Endothelial cell of umbilical vein (primary cell): ENCODE measurements around the gene SLC11A1. TPM values are rescaled to one million over a fixed set of nuclear protein-coding genes. Genes with fewer than 3 reads are reported as not detected.

Experiments used
- BruUV-seq: library from RNA; stranded (reverse); fragments of 400-500 nt; replicated peaks from 2 replicates; lab custom pipeline; 2021; lab: Mats Ljungman, UMichigan
- CTCF ChIA-PET: fragments of 300-600, 350-600 bp; sonication (Branson Sonifier 250); formaldehyde crosslinking; loops from one replicate; lab custom pipeline; 2021; ENCODE audit warnings: antibody characterized with exemption, inconsistent platforms; lab: Charles Lee
- POLR2A ChIA-PET: fragments of 300-600, 350-600 bp; sonication (Branson Sonifier 250); formaldehyde crosslinking; loops from one replicate; lab custom pipeline; 2021; ENCODE audit warnings: antibody characterized with exemption, inconsistent platforms; lab: Charles Lee
- DNase-seq: peaks from one replicate; pipeline ENCODE4 v3.0.0-alpha.2; 2011; ENCODE audit warnings: low read depth, low spot score
- FAIRE-seq: peaks from 2 replicates; lab custom pipeline; 2011; peaks lifted over from hg19 to GRCh38; lab: Jason Lieb, UNC
- H2AFZ ChIP-seq: 2 replicates; pipeline ENCODE4 v1.6.0; 2012; ENCODE audit warnings: low read depth, low read length, control low read depth, inconsistent platforms
- H3K27ac ChIP-seq: 2 replicates; pipeline ENCODE4 v1.5.1; 2011; ENCODE audit warnings: low read depth, mild to moderate bottlenecking, control low read depth, low read length, moderate library complexity; ENCODE audit not compliant: insufficient read depth
- H3K27me3 ChIP-seq, 2 experiments: 2 replicates each; pipeline versions ENCODE4 v1.6.0 to v1.6.1; 2011; ENCODE audit warnings: low read length in 2 of 2, mixed read lengths in 1 of 2; ENCODE audit not compliant: control insufficient read depth in 2 of 2, insufficient read depth in 2 of 2
- H3K36me3 ChIP-seq, 2 experiments: 2 replicates in 1 of 2; 3 replicates in 1 of 2; pipeline ENCODE4 v1.5.1; 2011; ENCODE audit warnings: low read length in 2 of 2, mild to moderate bottlenecking in 1 of 2, moderate library complexity in 1 of 2; ENCODE audit not compliant: control insufficient read depth in 2 of 2, insufficient read depth in 2 of 2; ENCODE audit errors: extremely low read depth in 1 of 2
- H3K4me1 ChIP-seq: 3 replicates; pipeline ENCODE4 v1.5.1; 2011; ENCODE audit warnings: mild to moderate bottlenecking, low read length; ENCODE audit not compliant: control insufficient read depth, insufficient read depth; ENCODE audit errors: extremely low read depth
- H3K4me2 ChIP-seq: 2 replicates; pipeline ENCODE4 v1.6.1; 2011; ENCODE audit warnings: low read length, control low read depth, mixed read lengths; ENCODE audit not compliant: insufficient read depth
- H3K4me3 ChIP-seq, 3 experiments: fragments of 200-600 bp in 1 of 3; sonication (generic), shearing (Covaris generic) in 1 of 3; replicated peaks in 1 of 3; 2 replicates each; pipeline ENCODE4 v1.5.1; 2011 to 2016; ENCODE audit warnings: control low read depth in 3 of 3, low read length in 3 of 3, mild to moderate bottlenecking in 2 of 3, inconsistent platforms in 1 of 3, low read depth in 1 of 3, moderate library complexity in 1 of 3; ENCODE audit not compliant: insufficient read depth in 1 of 3
- H3K79me2 ChIP-seq: 2 replicates; pipeline ENCODE4 v1.6.0; 2012; ENCODE audit warnings: low read length, inconsistent platforms; ENCODE audit not compliant: control insufficient read depth, insufficient read depth
- H3K9ac ChIP-seq: replicated peaks from 2 replicates; pipeline ENCODE3; 2011; ENCODE audit warnings: low read length, control low read depth; ENCODE audit not compliant: insufficient read depth; ENCODE audit errors: extremely low read depth
- H3K9me1 ChIP-seq: replicated peaks from 3 replicates; pipeline ENCODE4 v1.6.0; 2011; ENCODE audit warnings: mild to moderate bottlenecking, low read length; ENCODE audit not compliant: control insufficient read depth, insufficient read depth; ENCODE audit errors: extremely low read depth
- H3K9me3 ChIP-seq: replicated peaks from 2 replicates; pipeline ENCODE4 v1.5.1; 2012; ENCODE audit warnings: low read length, inconsistent platforms; ENCODE audit not compliant: control insufficient read depth, insufficient read depth
- H4K20me1 ChIP-seq: replicated peaks from 2 replicates; pipeline ENCODE3; 2011; ENCODE audit warnings: mild to moderate bottlenecking, low read length; ENCODE audit not compliant: control insufficient read depth, insufficient read depth; ENCODE audit errors: extremely low read depth
- EZH2 ChIP-seq: IDR thresholded peaks from 2 replicates; pipeline ENCODE4 v1.6.1; 2012; ENCODE audit warnings: borderline replicate concordance, low read depth, mild to moderate bottlenecking, moderate library complexity, low read length, inconsistent platforms; ENCODE audit not compliant: severe bottlenecking
- FOS ChIP-seq: IDR thresholded peaks from 2 replicates; pipeline ENCODE4 v1.6.1; 2011; ENCODE audit warnings: mild to moderate bottlenecking, low read length, moderate library complexity, borderline replicate concordance; ENCODE audit not compliant: insufficient read depth
- GATA2 ChIP-seq: IDR thresholded peaks from 2 replicates; pipeline ENCODE4 v1.7.0; 2011; ENCODE audit warnings: low read depth, mild to moderate bottlenecking, moderate library complexity, mixed read lengths, low read length; ENCODE audit not compliant: insufficient read length, insufficient read depth
- JUN ChIP-seq: IDR thresholded peaks from 2 replicates; pipeline ENCODE4 v1.6.1; 2011; ENCODE audit warnings: borderline replicate concordance, low read depth; ENCODE audit not compliant: insufficient read length, insufficient read depth
- MYC ChIP-seq: IDR thresholded peaks from one replicate; pipeline ENCODE4 v1.6.1; 2011; ENCODE audit warnings: mild to moderate bottlenecking, low read depth, low read length
- POLR2A ChIP-seq: IDR thresholded peaks from 2 replicates; pipeline ENCODE4 v1.6.1; 2012; ENCODE audit warnings: low read depth, mild to moderate bottlenecking, control low read depth, low read length
- POLR2AphosphoS5 ChIP-seq: IDR thresholded peaks from 2 replicates; pipeline ENCODE4 v1.6.1; 2012; ENCODE audit warnings: low read depth, mild to moderate bottlenecking, control low read depth, low read length, moderate library complexity; ENCODE audit not compliant: insufficient read depth
- dilution Hi-C: fragments of 300-500 bp; cut with MboI; formaldehyde crosslinking; loops from one replicate; pipeline ENCODE4 v1.15.0; 2019; ENCODE audit warnings: low sequenced_read_pairs; ENCODE audit not compliant: extremely low pct_ligation_motif_present
- intact Hi-C: fragments of 100-400 bp; cut with micrococcal nuclease; formaldehyde crosslinking; loops from one replicate; pipeline ENCODE4 v1.10.0; 2022
- polyA plus RNA-seq, 4 experiments: library from polyadenylated mRNA; depleted of rRNA in 3 of 4; stranded (reverse) in 3 of 4; unstranded in 1 of 4; fragments of >200 nt; gene quantifications; 2 replicates each; pipeline versions ENCODE4 v1.2.1 to v1.2.3, GENCODE V29; 2011 to 2012; ENCODE audit warnings: missing spikeins in 1 of 4
- total RNA-seq: library from RNA; stranded (reverse); gene quantifications from 2 replicates; pipeline ENCODE4 v1.2.3, GENCODE V29; 2021
- TF ChIP-seq, protein P1 (sequence below), 2 donors: IDR thresholded peaks; 1 replicate in 1 of 2; 2 replicates in 1 of 2; pipeline ENCODE4 v1.5.1; 2011; ENCODE audit warnings: low read length in 2 of 2, mild to moderate bottlenecking in 2 of 2, moderate library complexity in 2 of 2, control low read depth in 1 of 2, inconsistent platforms in 1 of 2, low read depth in 1 of 2; ENCODE audit not compliant: insufficient read depth in 1 of 2; ENCODE audit errors: extremely low read depth in 1 of 2
- TF ChIP-seq, protein P2 (sequence below): IDR thresholded peaks from 2 replicates; pipeline ENCODE4 v1.6.1; 2011; ENCODE audit not compliant: insufficient read depth, insufficient read length

SLC11A1 gene
- total and polyA plus RNA-seq, 2 donors (not counting 3 experiments of a cell fraction or from before 2014, with no cell fraction given), result 0.03 TPM; not detected in 1

DNA sequence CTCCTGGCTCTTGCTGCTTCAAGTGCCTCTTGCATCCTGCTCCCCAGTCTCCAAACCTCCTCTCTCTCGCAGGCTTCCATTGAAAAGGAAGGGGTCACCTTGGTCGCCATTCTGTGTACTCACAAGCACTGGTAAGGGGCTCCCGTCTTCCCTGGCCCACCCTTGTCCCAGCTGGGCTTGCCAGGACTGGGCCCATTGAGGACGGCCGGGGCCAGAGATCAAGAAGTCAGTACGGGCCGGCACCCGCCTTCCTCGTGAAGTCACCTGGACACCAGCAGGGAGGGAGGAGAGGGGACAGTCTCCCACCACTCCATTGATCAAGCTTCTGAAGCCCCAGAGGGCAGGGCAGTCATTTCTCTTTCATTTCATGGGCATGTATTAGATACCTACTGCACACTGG lies 41.4 kb upstream of the SLC11A1 start:
- FAIRE-seq, result no peak
- no peaks in the 10 kb centered on the region for H3K27me3 ChIP-seq

More for the DNA sequence above, 41.4 kb upstream of the SLC11A1 start:
- ChIA-PET CTCF (interaction anchor here (1.4 kb wide), 1 partner anchor 16 kb away, joined by 4 read pairs; the partner anchor contains the start of gene CATIP), POLR2A (no interaction called here)
- no peak overlapping the region for H3K27ac ChIP-seq
- no peaks in the 10 kb centered on the region for H3K9me3 ChIP-seq
- TF ChIP-seq EZH2 (no peak), JUN (no peak), GATA2 (no peak), POLR2A (no peak), MYC (no peak), FOS (no peak), POLR2AphosphoS5 (no peak)
- TF ChIP-seq, protein P1, sequence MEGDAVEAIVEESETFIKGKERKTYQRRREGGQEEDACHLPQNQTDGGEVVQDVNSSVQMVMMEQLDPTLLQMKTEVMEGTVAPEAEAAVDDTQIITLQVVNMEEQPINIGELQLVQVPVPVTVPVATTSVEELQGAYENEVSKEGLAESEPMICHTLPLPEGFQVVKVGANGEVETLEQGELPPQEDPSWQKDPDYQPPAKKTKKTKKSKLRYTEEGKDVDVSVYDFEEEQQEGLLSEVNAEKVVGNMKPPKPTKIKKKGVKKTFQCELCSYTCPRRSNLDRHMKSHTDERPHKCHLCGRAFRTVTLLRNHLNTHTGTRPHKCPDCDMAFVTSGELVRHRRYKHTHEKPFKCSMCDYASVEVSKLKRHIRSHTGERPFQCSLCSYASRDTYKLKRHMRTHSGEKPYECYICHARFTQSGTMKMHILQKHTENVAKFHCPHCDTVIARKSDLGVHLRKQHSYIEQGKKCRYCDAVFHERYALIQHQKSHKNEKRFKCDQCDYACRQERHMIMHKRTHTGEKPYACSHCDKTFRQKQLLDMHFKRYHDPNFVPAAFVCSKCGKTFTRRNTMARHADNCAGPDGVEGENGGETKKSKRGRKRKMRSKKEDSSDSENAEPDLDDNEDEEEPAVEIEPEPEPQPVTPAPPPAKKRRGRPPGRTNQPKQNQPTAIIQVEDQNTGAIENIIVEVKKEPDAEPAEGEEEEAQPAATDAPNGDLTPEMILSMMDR (IDR thresholded peaks at IDR 0.05; ENCODE audit: extremely low read depth in 1 of 2, insufficient read depth in 1 of 2, low read depth in 1 of 2, low read length in 2 of 2), result no peak
- TF ChIP-seq, protein P2, sequence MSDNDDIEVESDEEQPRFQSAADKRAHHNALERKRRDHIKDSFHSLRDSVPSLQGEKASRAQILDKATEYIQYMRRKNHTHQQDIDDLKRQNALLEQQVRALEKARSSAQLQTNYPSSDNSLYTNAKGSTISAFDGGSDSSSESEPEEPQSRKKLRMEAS, result no peak
- dilution Hi-C loops (no loop called here), intact Hi-C loops (no loop called here)
- H3K36me3 ChIP-seq, result peaks cover 0 to 12% of the 10 kb centered on the region in 2 experiments
- no peaks in the 10 kb centered on the region for H3K79me2 ChIP-seq
- H3K9ac ChIP-seq, result no peak overlapping the region
- no peaks in the 10 kb centered on the region for H4K20me1 ChIP-seq
- DNase-seq, result no peak
- no peaks in the 10 kb centered on the region for H3K9me1 ChIP-seq
- H3K4me3 ChIP-seq, result no peak overlapping the region
- BruUV-seq, result no TSS peak
- no peak overlapping the region for H3K4me2 ChIP-seq
- H2AFZ ChIP-seq, result no peak overlapping the region
- no peaks in the 10 kb centered on the region for H3K4me1 ChIP-seq
